ENCODE results near the gene CLRN2. TPM values are rescaled to one million over a fixed set of nuclear protein-coding genes. Genes with fewer than 3 reads are reported as not detected.

Gene CLRN2
- total RNA-seq (2021; fragmentation: NEBNext Ultra II Directional; extraction: Animal tissue kit (Norgen Biotek cat#: 25700)), result not detected
- long read RNA-seq, result 0 reads

- DNase-seq, result no peak
- H3K27ac Mint-ChIP-seq, result no peak within 1 kb of the TSS
- no peak within 1 kb of the TSS for H3K4me3 Mint-ChIP-seq
- no peaks in the 10 kb centered on the region for H3K9me3 Mint-ChIP-seq
- H3K36me3 Mint-ChIP-seq (ENCODE audit: low read depth), result peaks cover 7% of the 10 kb centered on the region; the same call in 1 of the 2 replicates
- peaks cover 31% of the 10 kb centered on the region for H3K27me3 Mint-ChIP-seq (ENCODE audit: insufficient read depth)
- peaks cover 27% of the 10 kb centered on the region for H3K4me1 Mint-ChIP-seq (ENCODE audit: low read depth)
- TF ChIP-seq CTCF (IDR thresholded peaks at IDR 0.05), result no peak
Measured at GRCh38 chr4:17514865-17515264, at the start of gene CLRN2. TSS of gene CLRN2 (plus strand) at chr4:17515165. CDS start at chr4:17515267, 102 bp downstream.

GRCh38 chr4:17468619-17469221 lies 46.2 kb upstream of the CLRN2 start:
- Mint-ChIP-seq H3K27ac (no peak overlapping the region), H3K27me3 (ENCODE audit: insufficient read depth) (peaks cover 4% of the 10 kb centered on the region), H3K9me3 (no peaks in the 10 kb centered on the region), H3K4me3 (no peak overlapping the region), H3K36me3 (ENCODE audit: low read depth) (no peaks in the 10 kb centered on the region), H3K4me1 (ENCODE audit: low read depth) (no peaks in the 10 kb centered on the region)
- DNase-seq, result peak; percentile 39
- TF ChIP-seq CTCF (IDR thresholded peaks at IDR 0.05), result peak; percentile 90

- Mint-ChIP-seq H3K4me3 (no peak overlapping the region), H3K36me3 (ENCODE audit: low read depth) (no peaks in the 10 kb centered on the region), H3K4me1 (ENCODE audit: low read depth) (no peaks in the 10 kb centered on the region), H3K9me3 (no peaks in the 10 kb centered on the region), H3K27me3 (ENCODE audit: insufficient read depth) (peaks cover 2% of the 10 kb centered on the region), H3K27ac (no peak overlapping the region)
- peak; percentile 35 for DNase-seq
- TF ChIP-seq CTCF (IDR thresholded peaks at IDR 0.05), result no peak
Measured at GRCh38 chr4:17469931-17470674, 44.9 kb upstream of the CLRN2 start.

- no peak overlapping the region for H3K27ac Mint-ChIP-seq
- H3K4me1 Mint-ChIP-seq (ENCODE audit: low read depth), result peaks cover 6% of the 10 kb centered on the region; the same call in 1 of the 2 replicates
- peaks cover 2% of the 10 kb centered on the region; the same call in 1 of the 2 replicates for H3K27me3 Mint-ChIP-seq (ENCODE audit: insufficient read depth)
Measured at GRCh38 chr4:17475481-17475880, 39.5 kb upstream of the CLRN2 start.

GRCh38 chr4:17476853-17477252 lies 38.1 kb upstream of the CLRN2 start:
- no peak for TF ChIP-seq CTCF (IDR thresholded peaks at IDR 0.05)
- Mint-ChIP-seq H3K27me3 (ENCODE audit: insufficient read depth) (peaks cover 2% of the 10 kb centered on the region; the same call in 1 of the 2 replicates), H3K36me3 (ENCODE audit: low read depth) (no peaks in the 10 kb centered on the region), H3K4me1 (ENCODE audit: low read depth) (peaks cover 6% of the 10 kb centered on the region; the same call in 1 of the 2 replicates), H3K9me3 (no peaks in the 10 kb centered on the region), H3K4me3 (no peak overlapping the region), H3K27ac (no peak overlapping the region)
- DNase-seq, result no peak

More at GRCh38 chr4:17475481-17475880, 39.5 kb upstream of the CLRN2 start:
- Mint-ChIP-seq H3K36me3 (ENCODE audit: low read depth) (no peaks in the 10 kb centered on the region), H3K9me3 (no peaks in the 10 kb centered on the region), H3K4me3 (no peak overlapping the region)
- DNase-seq, result no peak
- TF ChIP-seq CTCF (IDR thresholded peaks at IDR 0.05), result no peak
